Endothelial cell of hepatic sinusoid (primary cell): ENCODE data around the gene ABCG2.
"Not testable (repeated sequence)": the region's sequence is repeated elsewhere in the genome, so short reads cannot be mapped to it uniquely, and the experiment has no call there.

Source experiments
- in situ Hi-C: cut with HindIII; loops from 2 replicates; pipeline ENCODE4 v1.10.0; 2017; ENCODE audit warnings: low sequenced_read_pairs

ABCG2 gene

GRCh38 chr4:88119943-88120342, 38.5 kb downstream of the ABCG2 start:
- in situ Hi-C loops: no loop called here

- in situ Hi-C loops: no loop called here
Observed at GRCh38 chr4:88115587-88115986, 42.9 kb downstream of the ABCG2 start.

DNA sequence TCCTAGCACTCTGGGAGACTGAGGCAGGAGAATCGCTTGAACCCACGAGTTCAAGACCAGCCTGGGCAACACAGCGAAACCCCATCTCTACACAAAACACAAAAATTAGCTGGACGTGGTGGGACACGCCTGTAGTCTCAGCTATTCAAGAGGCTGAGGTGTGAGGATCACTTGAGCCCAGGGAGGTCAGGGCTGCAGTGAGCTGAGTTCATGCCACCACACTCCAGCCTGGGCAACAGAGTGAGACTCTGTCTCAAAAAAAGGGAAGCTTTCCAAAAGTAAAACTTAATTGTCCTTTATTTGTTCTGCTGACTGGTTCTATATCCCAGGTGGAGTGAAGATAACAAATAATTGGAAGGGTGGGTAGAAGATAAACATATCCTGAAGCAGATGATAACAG, 45.6 kb downstream of the ABCG2 start:
- in situ Hi-C loops: no loop called here

GRCh38 chr4:88110826-88111225, 47.6 kb downstream of the ABCG2 start:
- in situ Hi-C loops: no loop called here

DNA sequence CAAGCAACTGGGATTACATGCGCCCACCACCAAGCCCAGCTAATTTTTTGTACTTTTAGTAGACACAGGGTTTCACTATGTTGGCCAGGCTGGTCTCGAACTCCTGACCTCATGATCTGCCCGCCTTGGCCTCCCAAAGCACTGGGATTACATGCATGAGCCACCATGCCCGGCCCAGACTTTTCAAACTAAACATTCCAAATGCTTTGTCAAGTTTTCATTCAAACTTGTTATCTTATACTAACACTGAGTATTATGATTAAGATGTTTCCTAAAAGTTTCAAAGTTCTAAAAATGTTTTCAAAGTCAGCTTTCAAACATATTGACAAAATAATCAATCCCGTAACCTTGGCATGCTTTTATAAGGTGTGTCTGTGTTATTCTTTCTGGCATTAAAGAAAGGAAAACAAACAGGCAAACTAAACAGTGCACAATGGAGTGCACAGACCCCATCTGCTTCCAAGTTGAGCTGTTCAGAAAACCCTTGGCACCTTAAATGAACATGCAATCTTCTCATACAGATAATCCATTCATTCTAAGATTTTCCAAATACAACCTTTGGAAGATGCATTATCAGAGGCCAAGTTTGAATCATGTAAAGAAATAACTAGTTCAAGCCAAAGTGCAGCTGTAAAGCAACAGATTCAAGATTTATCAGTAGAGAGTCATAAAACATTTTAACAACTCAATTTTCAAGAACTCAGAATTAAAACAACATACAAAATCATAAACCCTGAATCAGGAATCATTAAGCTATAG, 49.1 kb downstream of the ABCG2 start:
- in situ Hi-C loops: no loop called here

DNA sequence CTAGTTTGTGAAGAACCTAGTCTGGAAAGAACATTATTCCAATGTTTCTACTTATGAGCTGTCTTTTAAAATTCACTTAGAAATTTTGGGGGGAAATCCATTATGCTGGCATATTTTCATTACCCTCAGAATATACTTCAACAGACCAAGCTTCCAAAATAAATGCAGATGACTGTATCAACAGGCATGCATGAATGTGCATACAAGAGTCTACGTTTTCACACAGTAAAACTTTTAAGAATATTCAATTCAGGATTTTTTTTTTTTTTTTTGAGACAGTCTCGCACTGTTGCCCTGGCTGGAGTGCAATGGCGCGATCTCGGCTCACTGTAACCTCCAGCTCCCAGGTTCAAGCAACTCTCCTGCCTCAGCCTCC, 49.7 kb downstream of the ABCG2 start:
- in situ Hi-C loops: no loop called here

- in situ Hi-C loops: not testable (repeated sequence)
Observed at GRCh38 chr4:88108108-88108465, 50.4 kb downstream of the ABCG2 start.

DNA sequence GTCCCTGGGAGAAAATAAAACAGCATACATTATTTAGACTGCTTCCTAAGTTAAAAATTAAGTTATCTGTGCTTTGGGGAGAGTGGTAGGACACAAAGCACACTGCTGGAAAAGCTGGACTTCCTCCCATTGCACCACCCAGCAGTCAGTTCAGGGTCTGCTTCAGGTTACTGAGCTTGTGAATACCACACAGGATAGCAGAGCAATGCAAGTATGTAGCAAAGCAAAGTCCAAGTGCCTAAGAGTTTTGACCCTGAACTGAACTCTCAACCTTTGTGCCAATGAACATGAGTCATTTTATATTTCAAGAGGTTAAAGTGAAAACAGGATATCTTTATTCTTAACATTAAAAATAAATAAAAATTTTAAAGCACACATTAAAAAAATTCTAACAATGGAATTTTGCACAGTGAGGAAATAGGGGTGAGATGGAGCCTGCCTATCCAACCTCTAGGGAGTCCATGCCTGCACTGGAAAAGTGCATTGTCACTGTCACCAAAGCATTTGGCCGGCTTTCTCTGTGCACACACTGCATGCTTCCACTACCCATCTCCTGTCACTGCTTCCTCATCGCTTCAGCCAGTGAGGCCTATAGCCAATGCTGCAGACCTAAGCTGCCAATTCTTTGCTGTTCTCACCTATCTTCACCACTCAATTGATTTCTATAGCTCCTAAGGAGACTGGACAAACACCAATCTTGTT, 50.9 kb downstream of the ABCG2 start:
- in situ Hi-C loops: no loop called here

DNA sequence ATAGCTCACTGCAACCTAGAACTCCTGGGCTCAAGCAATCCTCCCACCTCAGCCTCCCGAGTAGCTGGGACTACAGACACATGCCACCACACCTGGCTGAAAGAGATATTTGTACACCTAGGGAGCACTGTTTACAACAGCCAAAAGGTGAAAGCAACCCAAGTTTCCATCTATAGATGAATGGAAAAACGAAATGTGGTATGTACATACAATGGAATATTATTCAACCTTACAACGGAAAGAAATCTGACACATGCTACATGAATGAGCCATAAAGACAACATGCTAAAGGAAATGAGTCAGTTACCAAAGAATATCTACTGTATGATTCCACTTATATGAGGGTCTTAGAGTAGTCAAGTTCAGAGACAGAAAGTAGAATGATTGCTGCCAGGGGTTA, 52.2 kb downstream of the ABCG2 start:
- in situ Hi-C loops: no loop called here

DNA sequence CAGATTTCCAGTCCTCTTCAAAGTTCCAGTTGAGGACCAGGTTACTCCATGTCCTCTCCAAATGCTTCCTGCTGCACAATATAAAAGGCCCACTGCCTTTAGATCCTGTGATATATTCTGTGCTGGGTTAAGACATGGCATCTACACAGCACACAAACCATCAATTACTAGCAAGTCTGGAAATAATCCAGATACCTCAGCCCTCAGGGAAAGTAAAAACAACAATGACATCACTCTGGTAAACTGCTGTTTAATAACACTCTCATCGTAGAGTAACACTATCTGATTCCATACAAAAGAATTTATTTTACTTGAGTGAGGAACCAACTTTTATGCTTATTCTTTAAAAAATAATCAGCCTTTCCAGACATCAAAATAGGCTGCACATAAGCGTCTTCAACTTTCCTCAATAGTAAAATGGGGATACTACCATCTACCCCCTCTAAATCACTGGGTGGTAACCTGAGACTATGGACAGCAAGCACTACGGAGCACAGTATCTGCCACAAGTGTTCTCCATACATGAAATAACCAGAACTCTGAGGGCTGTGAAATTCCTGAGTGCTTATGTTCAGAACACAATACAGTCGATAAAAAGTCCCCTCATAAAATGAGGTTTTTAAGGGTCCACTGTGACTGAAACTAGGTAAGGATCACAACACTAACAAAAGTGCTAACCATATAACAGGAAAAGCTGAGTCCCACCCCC, 53.4 kb downstream of the ABCG2 start:
- in situ Hi-C loops: no loop called here

DNA sequence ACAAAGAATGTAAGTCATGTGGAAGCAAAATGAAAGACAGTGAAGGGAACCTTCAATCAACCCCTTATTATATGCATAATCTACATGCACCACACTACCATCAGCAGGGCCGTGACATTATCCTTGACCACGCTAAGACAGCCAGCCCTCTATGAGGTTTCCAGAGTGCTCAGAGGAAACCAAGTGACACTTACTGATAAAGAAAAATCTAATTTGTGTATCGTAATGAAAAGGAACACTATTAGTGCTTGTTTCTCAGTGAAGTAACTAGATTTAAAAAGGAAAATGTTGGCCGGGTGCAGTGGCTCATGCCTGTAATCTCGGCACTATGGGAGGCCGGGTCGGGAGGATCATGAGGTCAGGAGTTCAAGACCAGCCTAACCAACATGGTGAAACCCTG, 56.4 kb downstream of the ABCG2 start:
- in situ Hi-C loops: no loop called here

DNA sequence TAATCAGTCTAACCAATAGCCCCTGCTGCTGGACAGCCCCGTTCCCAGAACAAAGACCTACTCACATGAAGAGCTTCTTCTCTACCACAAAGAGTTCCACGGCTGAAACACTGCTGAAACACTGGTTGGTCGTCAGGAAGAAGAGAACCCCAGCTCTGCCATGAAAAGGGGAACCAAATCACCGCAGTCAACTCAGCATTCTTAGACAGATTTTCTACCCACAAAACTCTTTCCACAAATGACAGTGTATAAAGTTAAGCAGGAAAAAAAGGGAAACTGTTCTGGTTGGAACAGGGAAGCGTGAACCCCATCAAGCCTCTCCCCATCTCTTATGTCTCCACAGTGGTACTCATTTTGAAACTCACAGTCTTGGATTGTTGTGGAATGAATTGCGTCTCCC, 57.3 kb downstream of the ABCG2 start:
- in situ Hi-C loops: no loop called here

- in situ Hi-C loops: no loop called here
Observed at GRCh38 chr4:88098993-88099752, 59.3 kb downstream of the ABCG2 start.

GRCh38 chr4:88097781-88098180, 60.7 kb downstream of the ABCG2 start:
- in situ Hi-C loops: no loop called here

DNA sequence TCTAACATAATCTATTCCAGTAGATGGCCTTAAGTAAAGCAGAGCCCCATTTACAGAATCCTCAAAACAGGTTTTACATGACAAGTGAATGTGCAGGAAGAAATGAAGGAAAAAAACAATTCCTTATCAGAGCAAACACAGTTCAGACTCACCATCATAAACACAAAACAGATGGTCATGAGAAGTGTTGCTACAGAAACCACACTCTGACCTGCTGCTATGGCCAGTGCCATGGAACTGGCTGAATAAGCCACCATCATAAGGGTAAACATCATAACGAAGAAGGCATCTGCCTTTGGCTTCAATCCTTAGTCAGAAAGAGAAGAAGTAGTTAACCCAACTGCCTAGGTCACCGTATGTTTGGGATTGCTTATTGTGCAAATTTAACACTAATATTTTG, 61.1 kb downstream of the ABCG2 start:
- in situ Hi-C loops: no loop called here

GRCh38 chr4:88093874-88094273, 64.6 kb downstream of the ABCG2 start:
- in situ Hi-C loops: no loop called here

- in situ Hi-C loops: no loop called here
Observed at GRCh38 chr4:88091378-88091777, 67.1 kb downstream of the ABCG2 start.

DNA sequence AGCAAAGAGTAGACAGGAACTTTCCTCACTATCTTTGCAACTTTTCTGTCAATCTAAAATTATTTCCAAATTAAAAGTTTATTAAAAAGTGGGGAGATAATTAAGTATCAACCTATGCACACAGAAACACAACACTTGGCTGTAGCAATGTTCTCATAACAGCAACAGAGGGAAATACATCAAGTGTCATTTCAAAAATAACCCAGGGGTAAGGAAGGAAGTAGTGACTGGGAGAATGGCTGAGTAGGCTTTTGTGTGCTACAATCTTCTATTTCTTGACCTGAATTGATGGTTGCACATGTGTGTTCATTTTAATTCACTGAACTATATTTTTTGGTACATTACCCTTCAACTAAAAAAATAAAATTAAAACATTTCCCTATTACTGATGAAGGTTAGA, 67.5 kb downstream of the ABCG2 start:
- in situ Hi-C loops: no loop called here

- in situ Hi-C loops: no loop called here
Observed at GRCh38 chr4:88087004-88087403, 71.4 kb downstream of the ABCG2 start.

GRCh38 chr4:88080626-88081025, 77.8 kb downstream of the ABCG2 start:
- in situ Hi-C loops: no loop called here

DNA sequence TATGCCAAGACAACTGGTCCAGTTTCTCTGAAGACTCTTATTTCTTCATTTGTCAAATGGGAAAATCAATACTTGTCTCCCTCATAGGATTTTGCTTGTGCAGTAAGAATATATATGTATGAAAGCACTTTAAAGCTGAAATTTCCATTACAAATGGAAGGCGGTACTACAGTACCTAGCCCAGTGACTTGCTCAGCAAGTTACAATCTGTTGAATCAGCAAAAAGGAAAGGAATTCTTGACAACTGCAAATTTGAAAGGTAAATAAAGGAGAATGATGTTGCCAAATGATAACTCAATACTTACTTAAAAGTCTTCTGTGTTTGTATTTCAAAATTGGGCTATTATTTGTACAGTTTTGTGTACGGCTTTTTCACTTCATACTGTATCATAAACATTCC, 79.9 kb downstream of the ABCG2 start:
- in situ Hi-C loops: no loop called here
